NCI-H1694 treated with DMSO at 0.1 percent for 48 hours (cell line): ENCODE measurements around the gene CCR6.
"Not testable (repeated sequence)": the region's sequence is repeated elsewhere in the genome, so short reads cannot be mapped to it uniquely, and the experiment has no call there.

Source experiments
- DNase-seq: peaks from one replicate; lab custom pipeline; 2025; lab: John Stamatoyannopoulos, UW

Gene CCR6

GRCh38 chr6:167122827-167123657, at the start of gene CCR6:
Gene CCR6 (plus strand): TSS chr6:167123096. CDS start chr6:167136135, 13,039 bp downstream.
- DNase-seq = no peak

DNA sequence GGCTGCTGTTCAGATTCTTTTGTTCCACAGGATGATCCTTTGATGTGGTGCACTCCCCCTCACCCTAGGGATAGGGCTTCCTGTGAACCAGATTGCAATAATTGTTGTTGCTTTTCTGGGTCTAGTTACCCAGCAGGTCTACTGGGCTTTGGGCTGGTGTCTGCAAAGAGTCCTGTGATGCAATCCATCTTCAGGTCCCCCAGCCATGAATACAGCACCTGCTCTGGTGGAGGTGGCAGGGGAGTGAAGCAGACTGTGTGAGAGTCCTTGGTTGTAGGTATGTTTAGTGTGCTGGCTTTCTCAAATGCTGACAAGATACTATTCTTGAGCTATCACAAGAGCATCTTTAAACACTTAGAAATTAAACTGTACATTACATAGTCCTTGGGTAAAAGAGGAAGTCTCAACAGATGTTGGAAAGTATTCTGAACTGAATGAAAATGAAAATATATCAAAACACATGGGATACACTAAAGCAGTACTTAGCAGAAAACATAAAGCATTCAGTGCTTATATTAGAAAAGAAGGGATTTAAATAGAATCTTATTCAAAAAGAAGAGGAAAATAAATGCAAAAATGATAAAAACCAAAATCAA, 49.1 kb upstream of the CCR6 start:
- DNase-seq = no peak

GRCh38 chr6:167077241-167077932, 45.5 kb upstream of the CCR6 start:
- no peak for DNase-seq

DNA sequence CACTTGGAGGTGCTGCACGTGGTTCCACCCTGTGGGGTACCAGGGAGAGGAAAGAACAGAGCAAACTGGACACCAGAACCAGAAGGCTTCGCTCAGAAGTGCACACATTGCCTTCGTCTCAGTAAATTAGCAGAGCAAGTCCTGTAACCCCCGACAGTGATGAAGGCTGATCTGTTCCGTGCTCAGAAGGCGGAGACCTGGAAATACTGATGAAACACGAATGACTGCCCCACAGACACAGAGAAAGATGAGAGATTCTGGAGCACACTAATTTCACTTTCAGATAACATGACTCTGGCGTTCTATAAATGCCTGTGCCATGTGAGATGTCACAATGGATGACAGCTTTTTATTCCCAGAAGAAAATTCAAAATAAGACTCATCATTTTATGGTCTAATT, 44.2 kb upstream of the CCR6 start:
- no peak for DNase-seq

- no peak for DNase-seq
Observed at GRCh38 chr6:167079853-167080297, 43.0 kb upstream of the CCR6 start.

- DNase-seq = no peak
Observed at GRCh38 chr6:167087857-167088354, 35.0 kb upstream of the CCR6 start.

DNA sequence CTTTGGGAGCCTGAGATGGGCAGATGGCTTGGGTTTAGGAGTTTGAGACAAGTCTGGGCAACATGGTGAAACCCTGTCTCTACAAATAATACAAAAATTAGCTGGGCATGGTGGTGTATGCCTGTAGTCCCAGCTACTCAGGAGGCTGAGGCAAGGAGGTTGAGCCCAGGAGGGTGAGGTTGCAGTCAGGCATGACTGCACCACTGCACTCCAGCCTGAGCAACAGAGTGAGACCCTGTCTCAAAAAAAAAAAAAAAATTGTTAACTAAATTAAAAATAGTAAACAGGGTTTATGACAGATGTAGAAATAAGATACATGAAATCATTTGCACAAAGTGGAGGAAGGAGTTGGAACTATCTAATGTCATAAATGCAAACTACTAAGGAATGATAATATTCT, 34.2 kb upstream of the CCR6 start:
- not testable (repeated sequence) for DNase-seq

DNA sequence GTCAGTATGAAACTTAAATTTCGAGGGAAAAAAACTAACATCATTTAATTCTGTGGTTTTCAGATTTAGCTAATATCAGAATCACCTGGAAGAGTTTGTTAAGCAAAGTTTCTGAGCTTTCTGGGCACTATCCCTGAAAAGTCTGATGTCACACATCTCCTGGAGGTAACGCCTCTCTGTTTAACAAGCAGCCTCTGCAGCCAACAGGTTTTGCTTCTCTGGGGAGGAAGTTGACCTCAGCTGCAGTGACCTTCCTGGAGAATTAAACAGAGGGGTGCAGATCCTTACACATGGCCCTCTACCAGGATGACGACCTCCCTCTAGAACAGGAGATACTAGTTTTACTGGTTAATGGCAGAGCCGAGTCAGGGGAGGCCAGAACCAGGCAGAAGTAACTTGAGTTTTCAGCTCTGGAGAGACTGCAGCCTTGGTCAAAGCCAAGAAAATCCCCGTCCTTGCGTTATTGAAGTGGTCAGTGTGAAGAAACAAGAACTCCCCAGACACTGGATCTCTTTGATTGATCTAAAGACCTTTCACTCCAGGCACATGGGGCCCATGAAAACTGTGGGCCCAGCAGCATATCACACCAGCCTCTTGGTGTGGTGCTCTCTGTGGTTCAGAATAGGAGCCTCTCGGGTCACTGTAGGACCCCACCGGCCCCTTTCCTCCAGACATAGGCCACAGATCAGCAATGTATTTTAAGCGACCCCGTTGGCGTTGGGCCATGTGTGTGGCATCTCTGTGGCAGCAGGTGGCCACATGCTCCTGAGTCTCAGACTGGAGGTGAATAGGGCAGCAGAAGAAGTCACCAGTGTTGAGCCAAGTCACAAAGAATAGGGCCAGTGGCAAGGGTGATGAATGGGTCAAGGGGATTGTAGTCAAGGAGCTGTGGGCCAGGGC, 33.4 kb upstream of the CCR6 start:
- no peak for DNase-seq

DNA sequence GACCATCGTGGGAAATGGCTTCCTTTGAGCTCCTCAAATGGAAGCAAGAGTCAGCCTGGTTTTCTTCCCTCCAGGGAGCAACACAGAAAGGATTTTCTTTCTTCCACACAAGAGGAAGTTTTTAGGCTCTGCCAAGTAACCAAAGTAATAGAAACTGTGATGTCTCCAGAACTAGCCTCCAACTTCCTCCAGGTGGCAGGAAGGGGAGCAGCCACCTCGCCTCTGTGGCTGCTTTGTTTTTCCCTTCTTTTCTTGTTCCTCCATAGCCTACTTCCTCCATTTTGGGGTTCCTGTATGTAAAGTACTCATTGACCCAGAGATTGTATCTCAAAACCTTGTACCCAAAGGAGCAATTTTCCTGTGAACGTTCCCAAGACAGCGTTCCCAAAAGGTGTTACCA, 32.7 kb upstream of the CCR6 start:
- DNase-seq = no peak

DNA sequence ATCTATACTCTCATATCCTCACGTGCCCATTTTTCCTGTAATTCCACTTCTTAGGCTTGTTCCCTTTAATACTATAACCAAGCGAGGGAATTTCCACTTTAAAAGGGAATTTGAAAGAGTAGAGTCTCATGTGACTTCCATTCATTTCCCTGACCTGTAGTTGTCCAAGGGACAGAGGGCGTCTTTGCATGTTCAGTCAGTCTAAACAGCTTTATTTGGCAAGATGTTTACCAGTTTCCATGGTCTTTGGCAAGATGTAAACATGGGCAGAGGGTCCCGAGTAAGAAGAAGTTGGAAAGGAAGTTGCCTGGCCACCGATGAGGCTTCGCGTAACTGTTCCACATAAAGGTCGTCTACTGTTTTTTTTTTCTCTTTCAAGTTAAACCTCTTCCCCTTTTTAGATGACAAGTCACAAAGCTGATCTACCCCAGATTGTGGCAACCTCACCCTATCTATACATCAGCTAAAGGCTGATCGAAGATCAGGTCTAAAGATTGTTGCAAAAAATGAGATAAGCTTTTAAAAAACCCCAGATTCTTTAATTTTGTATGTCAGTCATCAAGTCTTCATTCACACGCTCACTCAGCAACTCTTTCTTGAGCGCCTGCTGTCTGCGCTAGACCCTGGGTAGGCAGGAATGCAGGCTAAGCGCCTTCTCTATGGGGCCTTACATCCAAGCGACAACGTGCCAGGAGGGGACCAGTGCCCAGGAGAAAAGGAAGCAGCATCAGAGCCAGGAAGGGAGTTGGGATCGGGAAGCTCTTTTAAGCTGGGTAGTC, 31.7 kb upstream of the CCR6 start:
- no peak for DNase-seq

- no peak for DNase-seq
Observed at GRCh38 chr6:167091805-167092107, 31.1 kb upstream of the CCR6 start.

DNA sequence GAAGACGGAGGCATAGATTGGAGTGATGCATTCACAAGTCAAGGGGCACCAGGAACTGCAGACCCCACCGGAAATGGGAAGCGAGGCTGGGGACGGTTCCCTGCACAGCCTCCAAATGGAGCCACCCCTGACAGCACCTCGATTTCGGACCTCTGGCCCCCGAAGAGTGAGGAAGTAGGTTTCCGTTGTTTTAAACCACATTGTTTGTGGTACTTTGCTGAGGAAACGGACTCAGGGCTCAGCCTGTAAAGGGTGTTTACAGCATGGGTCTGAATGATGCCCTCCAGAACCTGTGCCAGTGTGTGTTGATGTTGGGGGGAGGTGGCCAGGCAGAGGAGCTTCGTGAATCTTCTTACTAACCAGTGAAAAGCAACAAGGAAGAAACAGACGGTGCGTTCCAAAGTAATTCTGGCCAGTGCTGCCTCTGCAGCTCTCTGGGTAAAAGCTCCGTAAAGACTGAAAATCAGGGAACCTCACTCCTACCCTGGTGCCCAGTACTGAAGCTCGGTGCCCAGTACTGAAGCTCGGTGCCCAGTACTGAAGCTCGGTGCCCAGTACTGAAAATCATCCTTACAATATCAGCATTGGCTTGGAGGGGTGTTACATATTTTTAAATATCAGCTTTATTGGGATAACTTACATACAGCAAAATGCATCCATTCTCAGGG, 30.1 kb upstream of the CCR6 start:
- DNase-seq = no peak

- DNase-seq = no peak
Observed at GRCh38 chr6:167093406-167093921, 29.4 kb upstream of the CCR6 start.

DNA sequence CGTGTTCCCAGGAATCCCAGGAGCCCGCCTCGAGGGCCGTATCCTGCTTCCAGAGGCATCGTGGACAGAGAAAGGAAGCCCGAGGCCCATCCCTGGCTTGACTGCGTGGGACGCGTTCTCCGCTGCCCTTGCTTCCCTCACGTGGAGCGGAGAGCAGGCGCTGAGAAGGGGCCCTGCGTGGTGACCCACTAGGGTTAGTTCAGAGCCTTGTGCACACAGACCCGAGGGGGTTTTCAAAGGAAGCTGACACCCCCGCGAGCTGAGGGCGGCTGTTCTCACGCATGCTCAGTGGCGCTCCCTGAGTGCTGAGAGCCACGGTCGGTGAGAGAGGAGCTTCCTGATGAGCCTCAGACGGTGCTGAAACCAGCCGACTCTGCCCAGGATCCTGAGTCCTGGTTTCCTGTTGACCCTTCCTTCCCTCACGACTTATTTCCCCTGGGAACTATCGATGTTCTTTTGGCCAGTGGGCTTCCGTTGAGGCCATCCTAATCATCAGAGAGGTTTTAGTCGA, 28.9 kb upstream of the CCR6 start:
- no peak for DNase-seq

DNA sequence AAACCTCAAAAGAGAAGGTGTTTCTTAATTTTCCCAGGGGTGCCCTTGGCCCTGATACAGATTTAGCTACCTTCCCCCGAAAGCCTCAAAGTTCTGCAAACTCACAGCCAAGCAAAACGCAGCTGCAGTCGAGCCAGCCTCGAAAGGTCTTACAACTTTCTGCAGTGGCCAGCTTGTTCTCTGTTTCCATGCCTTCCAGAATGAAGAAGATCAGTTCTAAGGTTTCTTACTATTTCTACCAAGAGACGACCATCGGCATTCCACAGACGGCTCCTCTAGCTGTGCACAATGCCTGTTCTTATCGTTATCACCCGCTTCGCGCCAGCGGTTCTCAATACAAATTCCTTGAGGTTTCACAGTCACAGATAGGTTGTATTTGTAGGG, 28.5 kb upstream of the CCR6 start:
- DNase-seq = no peak

- no peak for DNase-seq
Observed at GRCh38 chr6:167094820-167095637, 27.9 kb upstream of the CCR6 start.

DNA sequence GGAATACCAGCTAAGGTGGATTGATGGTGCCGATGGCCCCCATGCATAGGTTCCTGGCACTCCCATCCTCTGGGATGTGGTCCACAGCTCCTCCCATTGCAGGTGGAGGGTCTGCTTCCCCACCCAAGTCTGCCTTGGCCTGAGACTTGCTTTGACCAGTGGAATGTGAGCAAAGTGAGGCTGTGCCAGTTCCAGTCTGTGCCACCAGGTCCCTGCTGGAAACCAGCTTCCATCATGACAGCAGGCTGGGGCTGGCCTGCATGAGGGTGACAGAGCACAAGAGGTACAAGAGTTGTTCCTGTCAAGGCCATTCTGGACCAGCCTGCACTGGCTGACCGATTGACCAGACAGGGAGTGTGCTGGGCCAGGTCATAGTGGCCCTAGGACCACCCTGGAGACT, 27.0 kb upstream of the CCR6 start:
- DNase-seq = no peak

GRCh38 chr6:167096991-167097390, 25.9 kb upstream of the CCR6 start:
- DNase-seq = no peak

- no peak for DNase-seq
Observed at GRCh38 chr6:167097770-167098169, 25.1 kb upstream of the CCR6 start.
